B cell (primary cell): ENCODE measurements around the gene MIPOL1. TPM values are rescaled to one million over a fixed set of nuclear protein-coding genes. Genes with fewer than 3 reads are reported as not detected.

Experiments used
- ATAC-seq: fragments of 200-7000 bp; cut with Tn5 transposase; one replicate; pipeline ENCODE4 v1.10.0; 2021; ENCODE audit warnings: low read depth, mild to moderate bottlenecking, moderate number of reproducible peaks, moderate library complexity
- CTCF ChIA-PET: fragments of 350-600 bp; sonication (Branson Sonifier 250); formaldehyde crosslinking; loops from one replicate; lab custom pipeline; 2021; ENCODE audit warnings: antibody characterized with exemption, inconsistent platforms; lab: Charles Lee
- POLR2A ChIA-PET: fragments of 350-600 bp; sonication (Branson Sonifier 250); formaldehyde crosslinking; loops from one replicate; lab custom pipeline; 2021; ENCODE audit warnings: antibody characterized with exemption; lab: Charles Lee
- DNase-seq: peaks from one replicate; pipeline ENCODE4 v3.0.0; 2013
- H2AFZ ChIP-seq: 2 replicates; pipeline ENCODE4 v1.6.1; 2012; ENCODE audit warnings: mild to moderate bottlenecking, low read depth, low read length; ENCODE audit not compliant: insufficient read depth, poor library complexity, severe bottlenecking
- H3K27ac ChIP-seq, 2 donors: 1 replicate in 1 of 2; 2 replicates in 1 of 2; pipeline ENCODE4 v1.5.1; 2012 to 2013; ENCODE audit warnings: low read length in 2 of 2, mild to moderate bottlenecking in 2 of 2, moderate library complexity in 1 of 2
- H3K27me3 ChIP-seq, 4 experiments: fragments of 200-600 bp in 1 of 4; sonication (generic) in 1 of 4; replicated peaks in 1 of 4; 1 replicate in 2 of 4; 2 replicates in 2 of 4; pipeline versions ENCODE4 v1.6.1 to v1.7.0; 2013 to 2016; ENCODE audit warnings: low read length in 3 of 4, mild to moderate bottlenecking in 2 of 4, mixed read lengths in 1 of 4, moderate library complexity in 1 of 4; ENCODE audit not compliant: insufficient read depth in 4 of 4, control insufficient read depth in 3 of 4; ENCODE audit errors: control extremely low read depth in 1 of 4
- H3K36me3 ChIP-seq, 2 experiments: replicated peaks in 1 of 2; 1 replicate in 1 of 2; 2 replicates in 1 of 2; pipeline versions ENCODE4 v1.6.1 to v1.7.1; 2013; ENCODE audit warnings: low read length in 1 of 2; ENCODE audit not compliant: insufficient read depth in 2 of 2, control insufficient read depth in 1 of 2; ENCODE audit errors: control extremely low read depth in 1 of 2, extremely low read depth in 1 of 2
- H3K4me1 ChIP-seq, 2 donors: fragments of 200-600 bp in 1 of 2; sonication (generic) in 1 of 2; 1 replicate in 1 of 2; 2 replicates in 1 of 2; pipeline versions ENCODE4 v1.5.1 to v1.6.1; 2013 to 2017; ENCODE audit warnings: low read length in 2 of 2; ENCODE audit not compliant: control insufficient read depth in 2 of 2, insufficient read depth in 2 of 2
- H3K4me2 ChIP-seq: replicated peaks from 2 replicates; pipeline ENCODE3; 2012; ENCODE audit warnings: mild to moderate bottlenecking, low read depth, low read length; ENCODE audit not compliant: poor library complexity, severe bottlenecking
- H3K4me3 ChIP-seq, 5 experiments: fragments of 200-600 bp in 1 of 5; sonication (generic) in 1 of 5; 1 replicate in 3 of 5; 2 replicates in 2 of 5; pipeline versions ENCODE4 v1.5.1 to v1.7.0; 2011 to 2016; ENCODE audit warnings: low read length in 4 of 5, mild to moderate bottlenecking in 4 of 5, low read depth in 2 of 5, control low read depth in 1 of 5, moderate library complexity in 1 of 5; ENCODE audit not compliant: insufficient read depth in 1 of 5; ENCODE audit errors: control extremely low read depth in 1 of 5, extremely low read depth in 1 of 5
- H3K79me2 ChIP-seq: fragments of 200-600 bp; sonication (generic); one replicate; pipeline ENCODE4 v1.6.0; 2016; ENCODE audit warnings: low read length; ENCODE audit not compliant: control insufficient read depth, insufficient read depth
- H3K9ac ChIP-seq: fragments of 200-600 bp; sonication (generic); 2 replicates; pipeline ENCODE4 v1.6.1; 2017; ENCODE audit warnings: mild to moderate bottlenecking, low read length, moderate library complexity
- H3K9me3 ChIP-seq, 3 donors: one replicate each; pipeline versions ENCODE4 v1.6.1 to v1.7.1; 2013; ENCODE audit warnings: low read length in 2 of 3; ENCODE audit not compliant: control insufficient read depth in 2 of 3, insufficient read depth in 1 of 3; ENCODE audit errors: control extremely low read depth in 1 of 3
- H4K20me1 ChIP-seq: 2 replicates; pipeline ENCODE4 v1.6.0; 2012; ENCODE audit warnings: mild to moderate bottlenecking, low read length; ENCODE audit not compliant: insufficient read depth, control insufficient read depth, poor library complexity, severe bottlenecking
- H3K27ac Mint-ChIP-seq: one replicate; pipeline ENCODE4 v1.8.0; 2021; ENCODE audit warnings: mixed read lengths
- H3K27me3 Mint-ChIP-seq: one replicate; pipeline ENCODE4 v1.8.0; 2021; ENCODE audit warnings: mixed read lengths
- H3K4me1 Mint-ChIP-seq: one replicate; pipeline ENCODE4 v1.8.0; 2021; ENCODE audit warnings: mixed read lengths
- H3K4me3 Mint-ChIP-seq: one replicate; pipeline ENCODE4 v1.8.0; 2021; ENCODE audit warnings: mixed read lengths
- H3K9me3 Mint-ChIP-seq: one replicate; pipeline ENCODE4 v1.8.0; 2022; ENCODE audit warnings: mixed read lengths; ENCODE audit not compliant: insufficient read depth
- CTCF ChIP-seq: fragments of 200-600 bp; IDR thresholded peaks from one replicate; pipeline ENCODE4 v1.8.0; 2022; ENCODE audit warnings: antibody characterized with exemption, mild to moderate bottlenecking
- EZH2 ChIP-seq: IDR thresholded peaks from 2 replicates; pipeline ENCODE4 v1.6.1; 2012; ENCODE audit warnings: borderline replicate concordance, low read depth, mild to moderate bottlenecking, moderate library complexity, low read length; ENCODE audit not compliant: insufficient read depth, poor library complexity, severe bottlenecking
- WGBS: methylation state at CpG from one replicate; pipeline ENCODE4 v1.1.5; 2013; ENCODE audit warnings: missing lambda C conversion rate; ENCODE audit not compliant: insufficient coverage; 5-methylcytosine and 5-hydroxymethylcytosine counted together
- intact Hi-C: fragments of 100-400 bp; cut with micrococcal nuclease; formaldehyde crosslinking; loops from one replicate; pipeline ENCODE4 v1.10.0; 2022
- polyA plus RNA-seq: library from polyadenylated mRNA; depleted of rRNA; stranded (reverse); fragments of >200 nt; gene quantifications from 2 replicates; pipeline ENCODE4 v1.2.3, GENCODE V29; 2012
- total RNA-seq, 2 donors: library from RNA; stranded (reverse); fragments of 120-200 nt in 1 of 2; gene quantifications; 1 replicate in 1 of 2; 2 replicates in 1 of 2; pipeline versions ENCODE4 v1.2.3 to v1.2.4, GENCODE V29; 2013 to 2022

MIPOL1 gene
- total and polyA plus RNA-seq, 2 donors (not counting 1 experiment from before 2014, with no cell fraction given) = 0.17 TPM; not detected in 1

GRCh38 chr14:37247791-37248461, 50.2 kb downstream of the MIPOL1 start:
- ATAC-seq (no peak), DNase-seq (no peak)
- no peak overlapping the region for H3K9ac ChIP-seq
- H3K4me1 Mint-ChIP-seq = no peaks in the 10 kb centered on the region
- WGBS = 100% methylated on average over 1 of the region's 3 CpGs
- H3K4me3 ChIP-seq = no peak overlapping the region
- H3K27ac Mint-ChIP-seq = no peak overlapping the region
- no peak overlapping the region for H3K4me2 ChIP-seq
- H3K79me2 ChIP-seq = no peaks in the 10 kb centered on the region
- no peaks in the 10 kb centered on the region for H3K27me3 Mint-ChIP-seq
- H3K4me3 Mint-ChIP-seq = no peak overlapping the region
- no peaks in the 10 kb centered on the region for H4K20me1 ChIP-seq
- H3K9me3 ChIP-seq = no peaks in the 10 kb centered on the region
- no peaks in the 10 kb centered on the region for H3K36me3 ChIP-seq
- no peaks in the 10 kb centered on the region for H3K9me3 Mint-ChIP-seq
- no peak overlapping the region for H2AFZ ChIP-seq
- no peaks in the 10 kb centered on the region for H3K27me3 ChIP-seq
- intact Hi-C loops = no loop called here
- ChIA-PET CTCF (no interaction called here), POLR2A (no interaction called here)
- no peak overlapping the region for H3K27ac ChIP-seq
- H3K4me1 ChIP-seq = no peaks in the 10 kb centered on the region
- TF ChIP-seq EZH2 (no peak), CTCF (no peak)

- H3K27ac Mint-ChIP-seq = no peak overlapping the region
Observed at GRCh38 chr14:37251775-37252174, 54.0 kb downstream of the MIPOL1 start.

More at GRCh38 chr14:37251775-37252174, 54.0 kb downstream of the MIPOL1 start:
- no peaks in the 10 kb centered on the region for H3K27me3 Mint-ChIP-seq
- ATAC-seq (no peak), DNase-seq (no peak)
- H3K9me3 Mint-ChIP-seq = no peaks in the 10 kb centered on the region
- Histone ChIP-seq H4K20me1 (no peaks in the 10 kb centered on the region), H3K79me2 (no peaks in the 10 kb centered on the region), H3K9ac (no peak overlapping the region), H2AFZ (no peak overlapping the region), H3K4me3 (no peak overlapping the region), H3K27ac (no peak overlapping the region), H3K27me3 (no peaks in the 10 kb centered on the region), H3K36me3 (no peaks in the 10 kb centered on the region), H3K4me2 (no peak overlapping the region), H3K4me1 (no peaks in the 10 kb centered on the region), H3K9me3 (no peaks in the 10 kb centered on the region)
- no peaks in the 10 kb centered on the region for H3K4me1 Mint-ChIP-seq
- intact Hi-C loops = no loop called here
- ChIA-PET POLR2A (no interaction called here), CTCF (no interaction called here)
- H3K4me3 Mint-ChIP-seq = no peak overlapping the region
- no peak for TF ChIP-seq CTCF
- TF ChIP-seq EZH2 = no peak
